ENCODE results near the gene WASF3.

WASF3 gene

DNA sequence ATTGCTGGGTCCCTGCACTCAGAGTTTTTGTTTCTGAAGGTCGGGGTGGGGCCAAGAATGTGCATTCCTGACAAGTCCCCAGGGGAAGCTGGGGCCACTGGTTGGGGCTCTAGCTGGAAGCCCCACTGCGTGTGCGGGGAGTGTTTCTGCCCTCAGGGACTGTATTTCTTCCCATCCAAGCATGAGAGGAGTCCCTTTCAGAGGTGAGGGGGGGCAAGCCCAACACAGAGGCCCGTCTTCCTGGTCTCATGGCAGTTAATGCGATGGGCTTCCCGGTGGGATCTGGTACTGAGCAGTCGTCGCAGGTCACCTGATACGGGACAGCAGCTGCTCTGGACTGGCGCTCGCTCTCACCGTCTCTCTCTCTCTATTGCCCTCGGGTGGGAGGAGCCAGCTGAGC is 152.7 kb downstream of the WASF3 start:
- TF ChIP-seq, protein P1, sequence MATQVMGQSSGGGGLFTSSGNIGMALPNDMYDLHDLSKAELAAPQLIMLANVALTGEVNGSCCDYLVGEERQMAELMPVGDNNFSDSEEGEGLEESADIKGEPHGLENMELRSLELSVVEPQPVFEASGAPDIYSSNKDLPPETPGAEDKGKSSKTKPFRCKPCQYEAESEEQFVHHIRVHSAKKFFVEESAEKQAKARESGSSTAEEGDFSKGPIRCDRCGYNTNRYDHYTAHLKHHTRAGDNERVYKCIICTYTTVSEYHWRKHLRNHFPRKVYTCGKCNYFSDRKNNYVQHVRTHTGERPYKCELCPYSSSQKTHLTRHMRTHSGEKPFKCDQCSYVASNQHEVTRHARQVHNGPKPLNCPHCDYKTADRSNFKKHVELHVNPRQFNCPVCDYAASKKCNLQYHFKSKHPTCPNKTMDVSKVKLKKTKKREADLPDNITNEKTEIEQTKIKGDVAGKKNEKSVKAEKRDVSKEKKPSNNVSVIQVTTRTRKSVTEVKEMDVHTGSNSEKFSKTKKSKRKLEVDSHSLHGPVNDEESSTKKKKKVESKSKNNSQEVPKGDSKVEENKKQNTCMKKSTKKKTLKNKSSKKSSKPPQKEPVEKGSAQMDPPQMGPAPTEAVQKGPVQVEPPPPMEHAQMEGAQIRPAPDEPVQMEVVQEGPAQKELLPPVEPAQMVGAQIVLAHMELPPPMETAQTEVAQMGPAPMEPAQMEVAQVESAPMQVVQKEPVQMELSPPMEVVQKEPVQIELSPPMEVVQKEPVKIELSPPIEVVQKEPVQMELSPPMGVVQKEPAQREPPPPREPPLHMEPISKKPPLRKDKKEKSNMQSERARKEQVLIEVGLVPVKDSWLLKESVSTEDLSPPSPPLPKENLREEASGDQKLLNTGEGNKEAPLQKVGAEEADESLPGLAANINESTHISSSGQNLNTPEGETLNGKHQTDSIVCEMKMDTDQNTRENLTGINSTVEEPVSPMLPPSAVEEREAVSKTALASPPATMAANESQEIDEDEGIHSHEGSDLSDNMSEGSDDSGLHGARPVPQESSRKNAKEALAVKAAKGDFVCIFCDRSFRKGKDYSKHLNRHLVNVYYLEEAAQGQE (IDR thresholded peaks at IDR 0.05; ENCODE audit: insufficient read depth in 1 of 2, low read depth in 2 of 2, low read length in 2 of 2): no peak
- TF ChIP-seq TAF1 (IDR thresholded peaks at IDR 0.05; ENCODE audit: borderline replicate concordance, insufficient read depth, low read length) (no peak), POLR2AphosphoS5 (IDR thresholded peaks at IDR 0.05; ENCODE audit: low read depth, low read length) (no peak), FOXP2 (optimal IDR thresholded peaks at IDR 0.05; ENCODE audit: borderline replicate concordance, extremely low read depth, extremely low read length, insufficient read depth) (no peak), SIN3A (IDR thresholded peaks at IDR 0.05; ENCODE audit: borderline replicate concordance, insufficient read depth, low read length) (no peak)

DNA sequence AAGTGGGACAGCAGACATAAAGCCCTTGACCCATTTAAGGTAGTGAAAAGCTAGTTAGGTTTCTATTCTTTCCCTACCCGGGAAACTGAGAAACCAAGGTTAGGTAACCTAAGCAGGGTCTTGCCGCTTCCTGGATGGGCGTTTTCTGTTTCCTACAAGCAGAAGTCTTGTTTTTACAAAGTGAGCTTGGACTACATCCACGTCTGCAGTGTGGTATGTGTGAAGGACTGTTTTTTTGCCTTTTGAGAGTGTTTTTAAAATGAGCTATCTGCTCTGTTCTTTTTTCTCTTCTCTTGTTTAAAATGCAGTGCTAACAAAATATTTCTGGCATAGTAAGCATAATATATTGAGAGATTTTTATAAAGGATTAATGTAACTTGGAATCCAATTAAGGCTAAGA is 153.7 kb downstream of the WASF3 start:
- TF ChIP-seq FOXP2 (optimal IDR thresholded peaks at IDR 0.05; ENCODE audit: borderline replicate concordance, extremely low read depth, extremely low read length, insufficient read depth): no peak
- TF ChIP-seq, protein P1 (IDR thresholded peaks at IDR 0.05; ENCODE audit: insufficient read depth in 1 of 2, low read depth in 2 of 2, low read length in 2 of 2): no peak
- TF ChIP-seq POLR2AphosphoS5 (IDR thresholded peaks at IDR 0.05; ENCODE audit: low read depth, low read length): no peak
- TF ChIP-seq TAF1 (IDR thresholded peaks at IDR 0.05; ENCODE audit: borderline replicate concordance, insufficient read depth, low read length): no peak
- no peak for TF ChIP-seq SIN3A (IDR thresholded peaks at IDR 0.05; ENCODE audit: borderline replicate concordance, insufficient read depth, low read length)

DNA sequence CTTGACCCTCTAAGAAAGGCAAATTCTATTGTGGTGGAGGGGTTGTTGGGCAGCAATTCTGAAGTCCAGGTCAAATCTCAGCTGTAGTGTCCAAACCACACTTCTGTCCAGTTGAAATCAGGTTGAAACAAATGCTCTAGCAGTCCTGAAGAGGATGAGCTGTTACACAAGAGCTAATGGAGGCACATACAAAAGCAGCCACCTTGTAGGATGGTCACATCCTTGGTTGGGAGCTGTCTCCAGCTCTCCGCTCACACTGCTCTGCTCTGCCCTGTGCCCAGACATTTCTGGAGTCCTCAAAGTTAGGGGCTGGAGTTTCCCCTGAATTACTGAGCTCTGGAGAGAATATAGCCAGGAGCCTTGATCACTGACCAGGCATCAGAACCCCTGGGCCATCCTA is 155.9 kb downstream of the WASF3 start:
- no peak for TF ChIP-seq SIN3A (IDR thresholded peaks at IDR 0.05; ENCODE audit: borderline replicate concordance, insufficient read depth, low read length)
- TF ChIP-seq, protein P1 (IDR thresholded peaks at IDR 0.05; ENCODE audit: insufficient read depth in 1 of 2, low read depth in 2 of 2, low read length in 2 of 2): no peak
- TF ChIP-seq TAF1 (IDR thresholded peaks at IDR 0.05; ENCODE audit: borderline replicate concordance, insufficient read depth, low read length): no peak
- TF ChIP-seq FOXP2 (optimal IDR thresholded peaks at IDR 0.05; ENCODE audit: borderline replicate concordance, extremely low read depth, extremely low read length, insufficient read depth): no peak
- TF ChIP-seq POLR2AphosphoS5 (IDR thresholded peaks at IDR 0.05; ENCODE audit: low read depth, low read length): no peak

DNA sequence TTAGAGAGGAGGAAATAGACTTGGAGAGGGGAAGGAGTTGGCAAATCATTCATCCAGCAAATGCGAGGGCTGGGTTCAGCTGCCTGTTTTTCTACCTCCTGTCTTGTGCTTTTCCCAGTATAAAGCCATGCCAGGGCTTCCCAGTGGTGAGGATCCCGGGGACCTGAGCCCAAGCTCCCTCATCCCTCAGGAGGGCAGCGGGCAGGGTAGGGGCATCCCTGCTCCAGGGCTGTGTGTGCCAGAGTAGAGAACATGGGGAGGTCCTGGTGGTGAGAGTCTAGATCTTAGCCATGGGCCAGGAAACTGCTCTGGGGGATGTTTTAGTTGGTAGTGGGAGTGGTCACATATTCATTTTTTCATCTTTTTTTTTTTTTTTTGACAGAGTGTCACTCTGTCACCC is 159.5 kb downstream of the WASF3 start:
- TF ChIP-seq TAF1 (IDR thresholded peaks at IDR 0.05; ENCODE audit: borderline replicate concordance, insufficient read depth, low read length) (no peak), POLR2AphosphoS5 (IDR thresholded peaks at IDR 0.05; ENCODE audit: low read depth, low read length) (no peak), FOXP2 (optimal IDR thresholded peaks at IDR 0.05; ENCODE audit: borderline replicate concordance, extremely low read depth, extremely low read length, insufficient read depth) (no peak), SIN3A (IDR thresholded peaks at IDR 0.05; ENCODE audit: borderline replicate concordance, insufficient read depth, low read length) (no peak)
- TF ChIP-seq, protein P1 (IDR thresholded peaks at IDR 0.05; ENCODE audit: insufficient read depth in 1 of 2, low read depth in 2 of 2, low read length in 2 of 2): no peak

DNA sequence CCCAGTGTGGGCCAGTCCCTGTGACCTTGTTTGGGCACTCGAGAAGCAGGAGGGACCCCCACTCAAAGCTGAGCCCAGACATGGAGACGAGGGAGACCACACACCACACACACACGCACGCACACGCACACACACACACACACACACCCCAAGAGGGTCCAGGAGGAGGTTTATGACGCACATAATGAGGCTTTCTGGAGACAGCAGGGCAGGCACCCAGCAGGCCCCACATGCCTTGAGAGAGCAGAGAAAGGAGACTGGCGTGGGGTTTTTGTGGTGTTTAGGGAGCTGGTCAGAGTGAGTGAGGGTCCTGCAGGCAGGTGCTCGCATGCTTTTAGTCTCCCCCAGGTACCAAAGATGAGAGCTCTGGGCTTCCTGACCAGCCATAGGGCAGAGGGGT is 160.7 kb downstream of the WASF3 start:
- TF ChIP-seq FOXP2 (optimal IDR thresholded peaks at IDR 0.05; ENCODE audit: borderline replicate concordance, extremely low read depth, extremely low read length, insufficient read depth): no peak
- no peak for TF ChIP-seq POLR2AphosphoS5 (IDR thresholded peaks at IDR 0.05; ENCODE audit: low read depth, low read length)
- TF ChIP-seq SIN3A (IDR thresholded peaks at IDR 0.05; ENCODE audit: borderline replicate concordance, insufficient read depth, low read length): no peak
- TF ChIP-seq, protein P1 (IDR thresholded peaks at IDR 0.05; ENCODE audit: insufficient read depth in 1 of 2, low read depth in 2 of 2, low read length in 2 of 2): no peak
- no peak for TF ChIP-seq TAF1 (IDR thresholded peaks at IDR 0.05; ENCODE audit: borderline replicate concordance, insufficient read depth, low read length)
